Muscle of back (tissue), 11 donors: Measurements from ENCODE around the gene ITIH5. TPM values are rescaled to one million over a fixed set of nuclear protein-coding genes. Genes with fewer than 3 reads are reported as not detected.
A peak's percentile ranks its signal among the peaks of the same experiment; 100 is the strongest.

ENCODE experiments used
- DNase-seq, 3 donors: peaks; one replicate each; pipeline versions ENCODE4 v3.0.0 to v3.0.0-alpha.2; 2013
- polyA plus RNA-seq, 10 donors: library from polyadenylated mRNA; unstranded; fragments of 120-200 nt; gene quantifications; one replicate each; pipeline ENCODE4 v1.2.1, GENCODE V29; 2013; ENCODE audit not compliant: insufficient read length in 10 of 10

Gene ITIH5
- polyA plus RNA-seq, 10 donors, result 36.9 to 67.2 (median 45.6) TPM

DNA sequence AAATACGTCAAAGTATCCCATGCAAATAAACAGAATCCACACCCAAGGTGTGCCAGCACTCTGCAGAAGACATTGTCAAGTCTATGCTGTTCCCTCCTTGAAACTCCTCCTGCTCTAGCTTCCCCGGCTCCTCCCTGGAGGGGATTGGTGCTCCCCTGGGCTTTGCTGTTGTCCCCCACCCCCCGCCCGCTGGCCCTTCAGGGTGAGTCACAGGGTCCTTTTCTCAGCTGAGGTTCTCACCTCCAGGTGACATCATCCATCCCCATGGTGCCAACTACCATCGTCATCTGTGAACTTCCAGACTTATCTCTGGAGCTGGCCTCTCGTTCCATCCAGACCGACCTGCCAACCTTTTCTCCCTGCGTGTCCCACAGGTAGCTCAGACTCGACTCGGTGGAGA, 77.0 kb downstream of the ITIH5 start:
- DNase-seq, result no peak

GRCh38 chr10:7587865-7588188, 78.9 kb downstream of the ITIH5 start:
- DNase-seq, result no peak

- DNase-seq, result no peak
These were observed 79.5 kb downstream of the ITIH5 start for GRCh38 chr10:7587168-7587864.

- DNase-seq, result no peak
These were observed 81.5 kb downstream of the ITIH5 start for GRCh38 chr10:7585228-7585627.

DNA sequence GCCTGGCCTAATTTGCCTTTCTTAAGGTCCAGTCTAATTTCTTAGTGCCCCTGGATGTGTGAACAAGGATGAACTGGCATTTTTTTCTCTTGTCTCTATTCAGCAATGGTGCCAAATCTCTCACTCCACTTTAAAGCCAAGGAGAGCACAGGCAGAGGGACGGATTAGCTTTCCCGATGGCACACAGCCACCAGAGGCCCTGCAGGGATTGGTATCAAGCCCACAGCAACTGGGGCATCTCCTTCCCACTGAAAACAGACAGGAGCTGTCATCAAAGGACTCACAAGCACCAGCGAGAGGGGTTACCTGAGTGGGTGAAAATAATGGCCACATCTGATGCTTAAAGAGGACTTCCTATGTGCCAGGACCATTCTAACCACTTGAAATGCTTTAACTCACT, 83.1 kb downstream of the ITIH5 start:
- DNase-seq, result no peak

DNA sequence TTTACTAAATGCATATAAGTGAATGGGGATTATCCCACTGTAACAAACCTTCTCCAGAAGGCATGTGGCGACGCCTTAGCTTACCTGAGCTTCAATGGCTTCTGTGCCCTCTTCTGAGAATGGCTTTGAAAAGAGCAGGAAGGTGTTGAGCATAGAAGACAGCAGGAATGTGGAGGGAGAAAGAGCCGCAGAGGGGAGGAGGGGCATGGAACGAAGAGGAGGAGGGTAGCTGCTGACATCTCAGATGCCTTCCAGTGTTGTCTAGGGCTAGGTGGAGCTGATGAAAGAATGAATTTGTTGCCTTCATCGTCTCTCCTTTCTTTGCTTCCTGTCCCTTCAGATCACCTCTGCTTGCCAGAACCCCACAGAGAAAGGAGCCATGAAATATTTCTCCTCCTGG, 86.2 kb downstream of the ITIH5 start:
- DNase-seq, result no peak

DNA sequence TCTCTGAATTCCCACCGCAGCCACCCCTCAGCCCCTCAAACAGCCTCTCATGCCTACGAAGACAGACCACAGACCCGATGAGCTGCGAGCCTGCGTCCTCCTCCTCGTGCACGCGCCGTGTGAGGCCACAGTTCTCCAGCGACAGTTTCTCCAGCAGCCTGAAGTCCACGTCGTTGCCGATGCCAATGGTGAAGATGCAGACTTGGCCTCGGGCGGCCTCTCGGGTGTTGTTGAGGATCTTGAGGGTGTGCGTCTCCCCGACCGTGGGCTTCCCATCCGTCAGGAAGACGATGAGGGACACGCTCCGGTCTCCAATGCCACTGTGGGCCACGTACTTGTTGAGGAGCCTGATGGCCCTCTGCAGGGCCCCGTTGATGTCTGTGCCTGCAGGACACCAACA, 87.1 kb downstream of the ITIH5 start:
- DNase-seq, result no peak

GRCh38 chr10:7577579-7577978, 89.2 kb downstream of the ITIH5 start:
- no peak for DNase-seq

- peak in 1 of 3 donors; percentile 51 for DNase-seq
These were observed 89.6 kb downstream of the ITIH5 start for GRCh38 chr10:7577176-7577575.

- no peak for DNase-seq
These were observed 90.4 kb downstream of the ITIH5 start for GRCh38 chr10:7576340-7576739.

GRCh38 chr10:7572391-7572790, 94.4 kb downstream of the ITIH5 start:
- peak; percentile 52 to 82 (median 59) for DNase-seq

GRCh38 chr10:7571981-7572380, 94.8 kb downstream of the ITIH5 start:
- DNase-seq, result peak; percentile 59 to 93 (median 84)

- peak in 1 of 3 donors; percentile 62 for DNase-seq
These were observed 98.7 kb downstream of the ITIH5 start for GRCh38 chr10:7567911-7568620.

GRCh38 chr10:7566891-7567290, 99.9 kb downstream of the ITIH5 start:
- DNase-seq, result no peak

- DNase-seq, result no peak
These were observed 100.9 kb downstream of the ITIH5 start for GRCh38 chr10:7565871-7566270.

DNA sequence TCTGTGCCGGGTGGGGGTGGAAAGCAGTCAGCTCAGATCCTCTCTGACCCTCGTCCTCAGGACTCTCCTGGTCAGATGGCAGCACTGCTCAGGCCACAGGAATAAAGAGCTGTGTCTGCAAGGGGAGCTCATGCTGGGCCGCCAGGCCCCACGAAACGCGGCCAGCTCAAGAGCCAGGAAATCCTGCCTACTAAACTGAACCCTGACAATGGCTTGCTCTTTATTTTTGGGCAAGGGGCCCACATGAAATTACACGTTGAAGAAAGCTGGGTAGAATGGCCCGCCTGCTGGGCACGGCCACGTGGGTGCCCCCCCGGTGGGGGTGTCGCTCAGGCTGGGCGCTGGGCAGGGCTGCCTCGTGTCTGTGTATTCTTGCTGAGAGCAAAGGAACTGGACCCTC, 103.0 kb downstream of the ITIH5 start:
- peak in 1 of 3 donors; percentile 63 for DNase-seq

DNA sequence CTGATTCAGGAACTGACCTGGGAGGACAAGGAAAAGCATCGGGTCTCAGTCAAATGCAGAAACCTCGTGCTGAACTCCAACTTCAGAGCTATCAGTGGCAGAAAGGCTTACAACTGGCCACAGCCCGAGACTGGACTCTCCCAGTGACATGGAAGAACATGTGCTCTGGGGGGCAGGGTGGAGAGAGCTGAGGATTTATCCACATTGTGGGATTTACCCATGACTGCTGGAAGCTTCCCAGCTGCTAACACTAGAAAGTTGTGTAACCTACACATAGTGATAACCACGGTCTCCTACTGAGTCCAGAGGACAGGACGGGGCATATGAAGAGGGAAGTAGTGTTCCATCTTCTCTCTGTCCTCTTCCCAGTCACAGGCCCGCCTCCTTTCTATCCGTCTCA, 103.4 kb downstream of the ITIH5 start:
- peak in 1 of 3 donors; percentile 85 for DNase-seq

DNA sequence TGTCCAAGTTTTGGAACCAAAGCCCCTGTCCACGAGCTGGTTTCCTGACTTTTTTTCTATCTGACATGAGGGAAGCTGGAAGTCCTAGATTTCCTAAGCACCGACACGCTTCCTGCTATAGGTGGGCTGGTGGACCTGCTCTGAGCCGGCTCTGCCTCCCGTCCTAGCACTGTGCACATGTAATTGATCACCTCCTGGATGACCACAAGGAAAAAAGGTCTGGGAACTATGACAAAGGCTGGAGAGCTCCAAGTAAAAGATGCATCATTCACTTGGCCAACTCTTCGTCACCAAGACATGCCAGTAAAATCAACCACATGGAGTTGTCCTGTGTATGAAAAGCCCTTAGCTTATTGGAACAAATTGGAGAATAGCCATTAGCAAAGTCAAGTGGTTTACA, 104.8 kb downstream of the ITIH5 start:
- DNase-seq, result peak in 1 of 3 donors; percentile 85

DNA sequence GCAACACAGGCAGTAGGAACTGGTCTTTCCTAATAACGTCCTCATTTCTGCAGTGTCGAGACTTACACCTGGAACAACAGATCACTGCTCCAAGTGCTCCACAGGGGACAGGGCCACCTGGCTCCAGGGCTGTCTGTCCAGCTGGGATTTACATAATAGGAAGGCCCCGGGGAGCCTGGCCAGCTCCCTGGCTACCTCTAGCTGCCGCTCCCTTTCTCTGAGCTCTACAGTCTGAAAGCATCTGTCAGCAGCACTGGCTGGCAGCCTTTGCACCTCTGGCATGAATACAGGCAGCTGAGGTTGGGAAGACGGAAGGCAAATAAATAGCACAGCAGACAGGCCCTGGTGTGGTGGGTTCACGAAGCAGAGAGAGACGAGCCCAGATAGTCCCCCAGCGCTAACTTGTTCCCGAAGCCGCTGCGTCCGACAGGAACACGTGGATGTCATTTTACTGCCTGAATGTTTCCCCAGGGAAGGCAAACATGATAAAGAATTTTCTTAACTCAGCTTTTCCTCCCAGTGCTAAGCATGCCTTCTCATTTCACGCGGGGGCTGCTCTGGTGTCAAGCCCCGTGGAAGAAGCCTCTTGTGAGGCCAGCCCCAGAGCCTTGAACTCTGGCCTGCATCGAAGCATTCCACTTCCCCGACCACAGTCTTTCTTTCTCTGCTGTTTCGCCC, 105.4 kb downstream of the ITIH5 start:
- peak in 2 of 3 donors; percentile 85 to 95 for DNase-seq

- DNase-seq, result no peak
These were observed 106.2 kb downstream of the ITIH5 start for GRCh38 chr10:7560519-7560918.

GRCh38 chr10:7559386-7559785, 107.4 kb downstream of the ITIH5 start:
- no peak for DNase-seq

GRCh38 chr10:7558036-7558435, 108.7 kb downstream of the ITIH5 start:
- DNase-seq, result no peak

DNA sequence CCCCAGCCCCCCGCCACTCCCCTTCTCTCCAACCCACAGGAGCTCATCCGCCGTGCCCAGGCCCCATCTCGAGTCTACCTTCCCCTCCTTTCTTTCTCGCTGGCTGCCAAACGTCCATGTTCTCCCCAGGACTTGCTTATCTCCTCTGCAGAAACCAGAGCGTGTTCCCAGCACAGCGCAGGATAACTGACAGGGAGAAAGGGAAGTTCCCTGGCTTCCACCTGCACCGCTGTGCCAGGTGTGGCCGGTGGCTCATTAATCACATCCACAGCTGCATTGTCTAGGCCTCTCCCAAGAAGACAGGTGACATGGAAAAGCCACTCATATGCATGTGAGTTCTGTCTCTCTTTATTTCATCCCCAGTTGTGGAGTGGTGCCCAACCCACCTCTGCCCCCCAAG, 113.2 kb downstream of the ITIH5 start:
- DNase-seq, result no peak
